Activated T-helper 9 cell treated with anti-CD3 and anti-CD28 coated beads, Interleukin-2, amount 50 U/mL, for 16 hours (primary cell): ENCODE results near the gene EFNB1.

Source experiments
- DNase-seq: peaks from one replicate; pipeline ENCODE4 v3.0.0-alpha.2; 2020; ENCODE audit warnings: low read depth

Gene EFNB1

DNA sequence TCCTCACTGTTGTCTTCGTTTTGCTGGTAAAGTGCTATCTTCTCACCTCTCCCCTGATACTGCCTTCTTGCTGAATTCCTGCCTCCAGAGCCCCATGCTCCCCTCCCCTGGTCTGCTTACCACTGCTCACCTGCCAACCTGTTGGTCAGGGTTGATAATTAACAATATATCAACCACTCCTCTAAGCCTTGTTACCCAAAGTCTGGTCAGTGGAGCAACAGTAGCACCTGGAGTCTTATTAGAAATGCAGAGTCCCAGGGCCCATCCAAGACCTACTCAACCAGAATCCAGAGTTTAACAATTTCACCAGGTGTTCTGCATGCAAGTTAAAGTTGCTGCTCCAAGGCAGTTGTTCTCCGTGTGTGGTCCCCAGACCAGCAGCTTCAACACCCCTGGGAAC lies 55.0 kb downstream of the EFNB1 start:
- DNase-seq = no peak

GRCh38 chrX:68889249-68889648 lies 60.4 kb downstream of the EFNB1 start:
- no peak for DNase-seq
